Left lobe of liver (tissue), 2 donors: ENCODE data around the gene XPC. TPM values are rescaled to one million over a fixed set of nuclear protein-coding genes. Genes with fewer than 3 reads are reported as not detected.
"Not testable (repeated sequence)": the region's sequence is repeated elsewhere in the genome, so short reads cannot be mapped to it uniquely, and the experiment has no call there.

Experiments
- ATAC-seq: fragments of 200-7000 bp; cut with Tn5 transposase; one replicate; pipeline ENCODE4 v1.9.1; 2020; ENCODE audit warnings: mild to moderate bottlenecking, moderate library complexity
- DNase-seq: peaks from one replicate; pipeline ENCODE4 v3.0.0-alpha.2; 2020; ENCODE audit warnings: low spot score
- total RNA-seq: library from RNA; stranded (reverse); gene quantifications from one replicate; pipeline ENCODE4 v1.2.1, GENCODE V29; 2021
- donor health status: DM: no; HTN: no; CAD: no; lungs with moderate emphysema.
- donor health status: DM: no; HTN: yes; CAD: no.

Gene XPC
- total RNA-seq, 1 donor from 2014 or later = 18.8 TPM

- DNase-seq = no peak
- ATAC-seq = no peak
Observed at GRCh38 chr3:14122301-14122700, 56.1 kb downstream of the XPC start.

GRCh38 chr3:14121859-14122258 lies 56.5 kb downstream of the XPC start:
- no peak for DNase-seq
- ATAC-seq = no peak

- ATAC-seq = not testable (repeated sequence)
Observed at GRCh38 chr3:14120921-14121448, 57.4 kb downstream of the XPC start.

GRCh38 chr3:14120111-14120920 lies 58.1 kb downstream of the XPC start:
- DNase-seq (no peak), ATAC-seq (no peak)

More at GRCh38 chr3:14120921-14121448, 57.4 kb downstream of the XPC start:
- not testable (repeated sequence) for DNase-seq

GRCh38 chr3:14119651-14120050 lies 58.8 kb downstream of the XPC start:
- DNase-seq (no peak), ATAC-seq (no peak)

GRCh38 chr3:14118400-14119381 lies 59.7 kb downstream of the XPC start:
- ATAC-seq (peak; percentile 81), DNase-seq (peak; percentile 84)

- DNase-seq (no peak), ATAC-seq (peak; percentile 14)
Observed at GRCh38 chr3:14117468-14118399, 60.7 kb downstream of the XPC start.

- peak; percentile 81 for DNase-seq
Observed at GRCh38 chr3:14113965-14114635, 64.3 kb downstream of the XPC start.

GRCh38 chr3:14110699-14111098 lies 67.7 kb downstream of the XPC start:
- no peak for DNase-seq
- no peak for ATAC-seq

More at GRCh38 chr3:14113965-14114635, 64.3 kb downstream of the XPC start:
- peak; percentile 78 for ATAC-seq

GRCh38 chr3:14109821-14110220 lies 68.6 kb downstream of the XPC start:
- ATAC-seq, DNase-seq: not testable (repeated sequence)

GRCh38 chr3:14097616-14098391 lies 80.6 kb downstream of the XPC start:
- DNase-seq (no peak), ATAC-seq (no peak)

- DNase-seq (no peak), ATAC-seq (no peak)
Observed at GRCh38 chr3:14096742-14097141, 81.7 kb downstream of the XPC start.

Other genes starting within 250 kb of the XPC start
- gene CHCHD4, start 53.7 kb downstream of the XPC start, total RNA-seq = 7.1 TPM
- gene TMEM43, start 53.5 kb downstream of the XPC start, total RNA-seq = 9.3 TPM
- gene LSM3, start 216 bp upstream of the XPC start, total RNA-seq = 5.0 TPM
- gene SLC6A6, start 224.0 kb upstream of the XPC start, total RNA-seq = 3.2 TPM